Measurements from ENCODE around the gene LRRC27. TPM values are rescaled to one million over a fixed set of nuclear protein-coding genes. Genes with fewer than 3 reads are reported as not detected.

LRRC27 gene
- total and polyA plus RNA-seq, 2 experiments from 2014 or later, result 7.5 to 9.6 TPM

GRCh38 chr10:132361581-132362101 lies 29.6 kb downstream of the LRRC27 start:
- no peak for DNase-seq
- Histone ChIP-seq H3K27me3 (replicated peaks; ENCODE audit: insufficient read depth) (no peaks in the 10 kb centered on the region), H3K9ac (no peak overlapping the region), H2AFZ (no peak overlapping the region), H3K36me3 (ENCODE audit: low read depth) (no peaks in the 10 kb centered on the region), H3K9me3 (ENCODE audit: low read depth) (no peaks in the 10 kb centered on the region), H3K9me2 (ENCODE audit: insufficient read depth) (no peaks in the 10 kb centered on the region), H4K20me1 (ENCODE audit: insufficient read depth) (no peaks in the 10 kb centered on the region), H3K79me2 (ENCODE audit: insufficient read depth) (no peaks in the 10 kb centered on the region), H3F3A (ENCODE audit: insufficient read depth) (peaks cover 8% of the 10 kb centered on the region; the same call in 1 of the 2 replicates), H3K4me1 (ENCODE audit: insufficient read depth) (no peaks in the 10 kb centered on the region), H3K4me2 (ENCODE audit: unreplicated experiment) (no peak overlapping the region), H3K4me3 (no peak overlapping the region), H3K27ac (no peak overlapping the region)
- in situ Hi-C loops (cut with MboI), result loop anchor here (10.0 kb wide), 1 partner anchor 137 kb away; no protein-coding TSS in a partner anchor
- WGBS, 2 experiments (ENCODE audit: low coverage in 1 of 2, low lambda C conversion rate in 2 of 2, missing lambda C conversion rate in 2 of 2), result 90% methylated on average over 15 of the region's 15 CpGs
- TF ChIP-seq EZH2 (IDR thresholded peaks at IDR 0.05; ENCODE audit: insufficient read depth, poor library complexity, severe bottlenecking), result no peak

DNA sequence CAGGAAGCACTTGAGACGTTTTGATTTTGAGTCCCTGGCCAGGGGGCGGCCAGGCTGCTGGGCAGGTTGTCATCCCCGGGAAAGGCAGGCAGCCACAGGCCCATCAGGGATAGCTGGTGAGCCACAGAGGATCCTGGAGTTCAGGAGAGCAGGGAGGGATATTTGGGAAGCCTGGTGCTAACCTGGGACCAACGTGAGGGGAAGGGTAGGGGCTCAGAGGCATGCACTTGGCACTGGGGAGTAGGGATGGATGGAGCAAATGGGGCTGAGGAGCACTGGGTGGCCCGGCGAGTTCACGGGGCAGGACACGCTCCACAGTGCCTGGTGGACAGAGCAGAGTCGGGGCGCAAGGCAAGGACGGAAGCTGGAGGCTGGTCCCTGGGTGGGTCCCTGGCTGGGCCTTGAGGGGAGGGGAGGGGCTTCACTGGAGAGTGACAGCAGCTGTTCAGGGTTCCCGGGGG lies 30.2 kb downstream of the LRRC27 start:
- 83% methylated on average over 11 to 12 of the region's 12 CpGs for WGBS, 2 experiments (ENCODE audit: low coverage in 1 of 2, low lambda C conversion rate in 2 of 2, missing lambda C conversion rate in 2 of 2)
- in situ Hi-C loops (cut with MboI), result loop anchor here (10.0 kb wide), 1 partner anchor 137 kb away; no protein-coding TSS in a partner anchor
- no peak overlapping the region for H2AFZ ChIP-seq
- TF ChIP-seq EZH2phosphoT487 (IDR thresholded peaks at IDR 0.05; ENCODE audit: insufficient read depth, low read depth), result no peak
- TF ChIP-seq EZH2 (IDR thresholded peaks at IDR 0.05; ENCODE audit: insufficient read depth, poor library complexity, severe bottlenecking), result no peak
- no peaks in the 10 kb centered on the region for H3K79me2 ChIP-seq (ENCODE audit: insufficient read depth)
- H3F3A ChIP-seq (ENCODE audit: insufficient read depth), result peaks cover 8% of the 10 kb centered on the region; the same call in 1 of the 2 replicates
- H3K9me3 ChIP-seq (ENCODE audit: low read depth), result no peaks in the 10 kb centered on the region
- H3K4me2 ChIP-seq (ENCODE audit: unreplicated experiment), result no peak overlapping the region
- H3K4me3 ChIP-seq, result no peak overlapping the region
- no peaks in the 10 kb centered on the region for H4K20me1 ChIP-seq (ENCODE audit: insufficient read depth)
- H3K4me1 ChIP-seq (ENCODE audit: insufficient read depth), result no peaks in the 10 kb centered on the region
- no peak for DNase-seq
- no peak overlapping the region for H3K27ac ChIP-seq
- H3K9me2 ChIP-seq (ENCODE audit: insufficient read depth), result no peaks in the 10 kb centered on the region
- no peak overlapping the region for H3K9ac ChIP-seq
- no peaks in the 10 kb centered on the region for H3K27me3 ChIP-seq (replicated peaks; ENCODE audit: insufficient read depth)
- H3K36me3 ChIP-seq (ENCODE audit: low read depth), result no peaks in the 10 kb centered on the region

DNA sequence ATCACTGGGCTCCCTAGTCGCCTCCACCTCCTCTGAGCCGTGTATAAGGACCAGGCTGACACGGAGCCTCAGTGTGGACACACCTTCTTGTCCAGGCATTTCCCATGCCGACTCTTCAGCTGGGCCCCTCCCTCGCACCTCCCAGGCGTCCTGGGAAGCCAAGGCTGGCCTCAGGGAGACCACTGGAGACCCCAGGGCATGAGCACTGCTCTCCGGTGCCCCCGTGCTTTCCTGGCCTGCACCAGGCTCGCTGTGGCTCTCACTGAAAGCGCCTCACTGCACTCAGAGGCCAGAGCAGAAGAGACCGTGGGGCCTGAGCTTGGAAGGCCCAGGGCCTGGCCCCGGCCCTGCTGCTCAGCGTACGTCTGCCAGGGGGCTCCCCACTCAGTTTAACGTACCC lies 31.4 kb downstream of the LRRC27 start:
- Histone ChIP-seq H3K27me3 (replicated peaks; ENCODE audit: insufficient read depth) (no peaks in the 10 kb centered on the region), H3K79me2 (ENCODE audit: insufficient read depth) (no peaks in the 10 kb centered on the region), H3K9me3 (ENCODE audit: low read depth) (no peaks in the 10 kb centered on the region), H3K9me2 (ENCODE audit: insufficient read depth) (no peaks in the 10 kb centered on the region), H3K4me1 (ENCODE audit: insufficient read depth) (peaks cover 3% of the 10 kb centered on the region; the same call in 1 of the 2 replicates), H3F3A (ENCODE audit: insufficient read depth) (peaks cover 12% of the 10 kb centered on the region), H4K20me1 (ENCODE audit: insufficient read depth) (no peaks in the 10 kb centered on the region), H3K4me3 (no peak overlapping the region), H2AFZ (no peak overlapping the region), H3K4me2 (ENCODE audit: unreplicated experiment) (no peak overlapping the region), H3K9ac (no peak overlapping the region), H3K27ac (no peak overlapping the region), H3K36me3 (ENCODE audit: low read depth) (no peaks in the 10 kb centered on the region)
- no peak for DNase-seq
- in situ Hi-C loops (cut with MboI), result loop anchor here (10.0 kb wide), 1 partner anchor 139 kb away; no protein-coding TSS in a partner anchor
- 86 to 87% methylated on average over 15 of the region's 15 CpGs for WGBS, 2 experiments (ENCODE audit: low coverage in 1 of 2, low lambda C conversion rate in 2 of 2, missing lambda C conversion rate in 2 of 2)
- TF ChIP-seq EZH2 (IDR thresholded peaks at IDR 0.05; ENCODE audit: insufficient read depth, poor library complexity, severe bottlenecking) (no peak), EZH2phosphoT487 (IDR thresholded peaks at IDR 0.05; ENCODE audit: insufficient read depth, low read depth) (no peak)

- Histone ChIP-seq H3K27me3 (replicated peaks; ENCODE audit: insufficient read depth) (no peaks in the 10 kb centered on the region), H4K20me1 (ENCODE audit: insufficient read depth) (no peaks in the 10 kb centered on the region), H3K9me3 (ENCODE audit: low read depth) (no peaks in the 10 kb centered on the region), H3K79me2 (ENCODE audit: insufficient read depth) (no peaks in the 10 kb centered on the region), H3K9ac (no peak overlapping the region), H3K4me2 (ENCODE audit: unreplicated experiment) (no peak overlapping the region), H3F3A (ENCODE audit: insufficient read depth) (peaks cover 18% of the 10 kb centered on the region), H3K4me1 (ENCODE audit: insufficient read depth) (peaks cover 8% of the 10 kb centered on the region), H3K9me2 (ENCODE audit: insufficient read depth) (no peaks in the 10 kb centered on the region), H3K27ac (no peak overlapping the region), H3K4me3 (no peak overlapping the region), H3K36me3 (ENCODE audit: low read depth) (no peaks in the 10 kb centered on the region), H2AFZ (no peak overlapping the region)
- WGBS, 2 experiments (ENCODE audit: low coverage in 1 of 2, low lambda C conversion rate in 2 of 2, missing lambda C conversion rate in 2 of 2), result 57 to 69% methylated on average over 15 to 16 of the region's 16 CpGs
- in situ Hi-C loops (cut with MboI), result loop anchor here (10.0 kb wide), 1 partner anchor 139 kb away; no protein-coding TSS in a partner anchor
- no peak for TF ChIP-seq EZH2phosphoT487 (IDR thresholded peaks at IDR 0.05; ENCODE audit: insufficient read depth, low read depth)
- peak; percentile 44 for DNase-seq
Observed at GRCh38 chr10:132363921-132364593, 32.1 kb downstream of the LRRC27 start.
